Aorta (tissue), 4 donors: Measurements from ENCODE around the gene FAR1. TPM values are rescaled to one million over a fixed set of nuclear protein-coding genes. Genes with fewer than 3 reads are reported as not detected.

Experiments
- polyA plus RNA-seq, 2 donors: library from polyadenylated mRNA; stranded (reverse); fragments of 200-250 nt; gene quantifications; one replicate each; pipeline ENCODE4 v1.2.3, GENCODE V29; 2013
- total RNA-seq, 2 donors: library from RNA; stranded (reverse); fragmentation: NEBNext Ultra II Directional; extraction: Animal tissue kit (Norgen Biotek cat#: 25700); gene quantifications; one replicate each; pipeline ENCODE4 v1.2.1, GENCODE V29; 2021
- donor health status: healthy with polysubstance abuse.
- donor health status: Bipolar disorder and iron deficiency.
- donor health status: DM: no; HTN: no; CAD: no.
- donor health status: DM: yes; HTN: yes; CAD: no.

Gene FAR1
- total and polyA plus RNA-seq, 4 donors = 13.4 to 81.8 (median 44.7) TPM

Other genes with a start within 250 kb of the FAR1 start
- gene BTBD10, start 205.4 kb upstream of the FAR1 start, total RNA-seq = 10 to 100 TPM; 31.8 to 35.3 TPM
- gene BTBD10, start 205.4 kb upstream of the FAR1 start, polyA plus RNA-seq = 10 to 100 TPM; 19.2 to 28.0 TPM
- not detected for gene PTH, start 172.7 kb upstream of the FAR1 start, total RNA-seq
- not detected for gene PTH, start 172.7 kb upstream of the FAR1 start, polyA plus RNA-seq